Measurements from ENCODE around the gene CCT8.

DNA sequence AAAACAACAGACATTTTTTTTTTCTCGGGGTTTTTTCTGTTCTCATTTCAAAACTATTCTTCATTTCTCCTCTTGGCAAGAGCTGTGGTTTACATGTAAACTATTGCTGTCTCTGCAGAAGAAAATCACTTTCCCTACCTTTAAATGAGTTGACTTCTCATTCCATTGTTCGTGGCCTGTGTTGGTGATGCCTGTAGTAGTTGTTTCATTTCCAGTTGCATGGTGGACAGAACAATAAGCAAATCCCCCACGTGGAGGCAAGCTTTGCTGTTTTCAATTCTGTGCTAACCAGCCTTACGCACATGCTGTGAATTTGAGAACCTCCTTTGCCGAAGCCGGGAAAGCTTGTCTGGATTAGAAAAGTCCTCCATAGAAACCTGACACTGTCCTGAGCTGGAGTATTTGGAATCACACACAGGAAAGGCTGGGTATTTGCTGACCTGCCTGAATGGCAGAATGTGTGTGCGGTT is 30.8 kb upstream of the CCT8 start:
- TF ChIP-seq, protein P1, sequence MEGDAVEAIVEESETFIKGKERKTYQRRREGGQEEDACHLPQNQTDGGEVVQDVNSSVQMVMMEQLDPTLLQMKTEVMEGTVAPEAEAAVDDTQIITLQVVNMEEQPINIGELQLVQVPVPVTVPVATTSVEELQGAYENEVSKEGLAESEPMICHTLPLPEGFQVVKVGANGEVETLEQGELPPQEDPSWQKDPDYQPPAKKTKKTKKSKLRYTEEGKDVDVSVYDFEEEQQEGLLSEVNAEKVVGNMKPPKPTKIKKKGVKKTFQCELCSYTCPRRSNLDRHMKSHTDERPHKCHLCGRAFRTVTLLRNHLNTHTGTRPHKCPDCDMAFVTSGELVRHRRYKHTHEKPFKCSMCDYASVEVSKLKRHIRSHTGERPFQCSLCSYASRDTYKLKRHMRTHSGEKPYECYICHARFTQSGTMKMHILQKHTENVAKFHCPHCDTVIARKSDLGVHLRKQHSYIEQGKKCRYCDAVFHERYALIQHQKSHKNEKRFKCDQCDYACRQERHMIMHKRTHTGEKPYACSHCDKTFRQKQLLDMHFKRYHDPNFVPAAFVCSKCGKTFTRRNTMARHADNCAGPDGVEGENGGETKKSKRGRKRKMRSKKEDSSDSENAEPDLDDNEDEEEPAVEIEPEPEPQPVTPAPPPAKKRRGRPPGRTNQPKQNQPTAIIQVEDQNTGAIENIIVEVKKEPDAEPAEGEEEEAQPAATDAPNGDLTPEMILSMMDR (conservative IDR thresholded peaks at IDR 0.05), result no peak
- TF ChIP-seq ZFX (IDR thresholded peaks at IDR 0.05), result no peak

Data from C4-2B (cell line).